DND-41 (cell line): Measurements from ENCODE around the gene MOB4.

Experiments used
- ATAC-seq: fragments of 200-7000 bp; cut with Tn5 transposase; 3 replicates; pipeline ENCODE4 v1.9.1; 2021; ENCODE audit warnings: low read depth; ENCODE audit not compliant: insufficient read depth
- DNase-seq: peaks from one replicate; pipeline ENCODE4 v3.0.0-alpha.2; 2020
- H2AFZ ChIP-seq: 2 replicates; pipeline ENCODE4 v1.6.0; 2012; ENCODE audit warnings: low read depth, low read length
- H3K27ac ChIP-seq: 2 replicates; pipeline ENCODE4 v1.5.1; 2012; ENCODE audit warnings: low read length, inconsistent platforms
- H3K27me3 ChIP-seq: fragments of 200-600 bp; sonication (generic); 2 replicates; pipeline ENCODE4 v1.6.0; 2012; ENCODE audit warnings: low read length, mild to moderate bottlenecking, inconsistent platforms; ENCODE audit not compliant: insufficient read depth, poor library complexity
- H3K36me3 ChIP-seq: 2 replicates; pipeline ENCODE4 v1.5.1; 2012; ENCODE audit warnings: low read length, inconsistent platforms; ENCODE audit not compliant: insufficient read depth
- H3K4me1 ChIP-seq: 2 replicates; pipeline ENCODE4 v1.5.1; 2012; ENCODE audit warnings: mild to moderate bottlenecking, low read length; ENCODE audit not compliant: insufficient read depth
- H3K4me2 ChIP-seq: 2 replicates; pipeline ENCODE4 v1.6.0; 2012; ENCODE audit warnings: mild to moderate bottlenecking, moderate library complexity, low read length, inconsistent platforms; ENCODE audit not compliant: insufficient read depth
- H3K4me3 ChIP-seq, 2 experiments: fragments of 200-600 bp in 1 of 2; shearing (Covaris generic) in 1 of 2; 2 replicates each; pipeline ENCODE4 v1.5.1; 2012 to 2016; ENCODE audit warnings: inconsistent platforms in 2 of 2, low read length in 2 of 2, mild to moderate bottlenecking in 2 of 2, low read depth in 1 of 2, moderate library complexity in 1 of 2
- H3K79me2 ChIP-seq: 2 replicates; pipeline ENCODE4 v1.6.0; 2012; ENCODE audit warnings: low read length, inconsistent platforms; ENCODE audit not compliant: insufficient read depth
- H3K9ac ChIP-seq: 2 replicates; pipeline ENCODE4 v1.6.0; 2012; ENCODE audit warnings: low read depth, mild to moderate bottlenecking, inconsistent platforms, low read length, moderate library complexity
- H3K9me3 ChIP-seq: 2 replicates; pipeline ENCODE4 v1.5.1; 2012; ENCODE audit warnings: low read length, moderate library complexity, mild to moderate bottlenecking, inconsistent platforms; ENCODE audit not compliant: insufficient read depth, severe bottlenecking
- H4K20me1 ChIP-seq: 2 replicates; pipeline ENCODE4 v1.6.0; 2012; ENCODE audit warnings: low read length; ENCODE audit not compliant: insufficient read depth
- EZH2 ChIP-seq: IDR thresholded peaks from 3 replicates; pipeline ENCODE4 v1.6.1; 2012; ENCODE audit warnings: borderline replicate concordance, low read depth, mild to moderate bottlenecking, moderate library complexity, low read length, inconsistent platforms; ENCODE audit not compliant: severe bottlenecking
- TF ChIP-seq, protein P1 (sequence below): IDR thresholded peaks from 2 replicates; pipeline ENCODE4 v1.5.1; 2012; ENCODE audit warnings: borderline replicate concordance, low read length, moderate library complexity, mild to moderate bottlenecking; ENCODE audit not compliant: poor library complexity, severe bottlenecking; ENCODE audit errors: extremely low read depth

Gene MOB4

DNA sequence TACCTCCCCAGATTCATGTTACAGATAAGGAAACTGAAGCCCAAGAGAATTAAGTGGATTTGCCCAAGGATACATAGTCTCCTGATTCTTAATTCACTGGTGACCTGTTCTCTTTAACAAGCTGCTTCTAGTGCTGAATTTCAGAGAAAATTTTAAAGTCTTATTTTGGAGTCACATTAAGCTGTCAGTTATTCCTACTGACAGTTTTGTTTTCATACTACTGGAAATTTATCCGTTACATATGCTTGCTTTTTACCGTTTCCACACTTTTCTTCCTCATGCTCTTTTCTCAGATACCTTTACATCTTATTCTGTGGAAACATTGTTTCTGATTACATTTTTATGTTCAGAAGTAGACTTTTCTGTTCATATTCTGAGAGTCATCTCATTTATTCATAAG lies 1.3 kb downstream of the MOB4 start:
- Histone ChIP-seq H3K4me2 (peak overlapping the region; percentile 68), H3K27me3 (no peaks in the 10 kb centered on the region), H4K20me1 (no peaks in the 10 kb centered on the region; the same call in 1 of the 2 replicates), H3K79me2 (peaks cover 72% of the 10 kb centered on the region), H3K9me3 (no peaks in the 10 kb centered on the region), H3K9ac (peak overlapping the region; percentile 80), H2AFZ (no peak overlapping the region), H3K4me1 (peaks cover 37% of the 10 kb centered on the region), H3K27ac (peak overlapping the region; percentile 89; the same call in 1 of the 2 replicates), H3K4me3 (peak overlapping the region; percentile 65 to 70), H3K36me3 (peaks cover 7% of the 10 kb centered on the region; the same call in 1 of the 2 replicates)
- TF ChIP-seq, protein P1, sequence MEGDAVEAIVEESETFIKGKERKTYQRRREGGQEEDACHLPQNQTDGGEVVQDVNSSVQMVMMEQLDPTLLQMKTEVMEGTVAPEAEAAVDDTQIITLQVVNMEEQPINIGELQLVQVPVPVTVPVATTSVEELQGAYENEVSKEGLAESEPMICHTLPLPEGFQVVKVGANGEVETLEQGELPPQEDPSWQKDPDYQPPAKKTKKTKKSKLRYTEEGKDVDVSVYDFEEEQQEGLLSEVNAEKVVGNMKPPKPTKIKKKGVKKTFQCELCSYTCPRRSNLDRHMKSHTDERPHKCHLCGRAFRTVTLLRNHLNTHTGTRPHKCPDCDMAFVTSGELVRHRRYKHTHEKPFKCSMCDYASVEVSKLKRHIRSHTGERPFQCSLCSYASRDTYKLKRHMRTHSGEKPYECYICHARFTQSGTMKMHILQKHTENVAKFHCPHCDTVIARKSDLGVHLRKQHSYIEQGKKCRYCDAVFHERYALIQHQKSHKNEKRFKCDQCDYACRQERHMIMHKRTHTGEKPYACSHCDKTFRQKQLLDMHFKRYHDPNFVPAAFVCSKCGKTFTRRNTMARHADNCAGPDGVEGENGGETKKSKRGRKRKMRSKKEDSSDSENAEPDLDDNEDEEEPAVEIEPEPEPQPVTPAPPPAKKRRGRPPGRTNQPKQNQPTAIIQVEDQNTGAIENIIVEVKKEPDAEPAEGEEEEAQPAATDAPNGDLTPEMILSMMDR, result no peak
- no peak for TF ChIP-seq EZH2
- DNase-seq, result no peak
- no peak for ATAC-seq

DNA sequence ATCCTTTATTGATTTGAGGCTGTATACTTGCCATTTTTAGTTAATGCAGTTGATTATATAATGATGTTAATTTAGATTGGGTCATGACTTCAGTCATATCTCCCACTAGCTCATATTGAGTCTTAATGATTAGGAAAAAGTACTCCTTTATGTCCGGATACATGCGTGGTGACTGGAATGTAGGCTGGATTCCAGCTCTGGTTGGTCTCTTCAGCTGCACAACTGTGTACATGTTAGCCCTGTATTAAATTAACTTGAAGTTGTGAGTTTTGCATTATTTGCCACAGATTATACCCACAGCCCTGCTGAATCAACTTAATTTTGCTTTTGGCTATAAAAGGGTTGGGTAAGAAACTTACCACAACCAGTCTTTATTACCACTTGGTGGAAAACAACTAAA lies 22.5 kb downstream of the MOB4 start:
- H4K20me1 ChIP-seq, result no peaks in the 10 kb centered on the region

DNA sequence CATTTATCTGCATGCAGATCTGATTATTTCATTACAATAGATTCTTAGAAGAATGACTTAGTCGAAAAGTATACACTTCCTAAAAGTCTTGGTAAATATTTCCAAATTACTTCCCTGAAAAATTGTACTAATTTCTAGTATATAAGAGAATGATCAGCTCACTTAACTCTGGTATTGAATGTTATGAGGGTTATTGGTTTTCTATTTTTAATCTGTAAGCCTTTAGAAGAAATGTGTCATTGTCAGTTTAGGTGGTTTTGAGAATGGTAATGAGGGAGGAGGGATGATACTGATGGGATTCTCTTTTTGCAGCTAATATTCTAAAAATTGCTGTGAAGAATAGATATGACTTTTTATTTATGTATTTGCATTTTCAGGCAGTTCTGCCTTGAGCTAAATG lies 23.9 kb downstream of the MOB4 start:
- H4K20me1 ChIP-seq, result no peaks in the 10 kb centered on the region
- no peaks in the 10 kb centered on the region for H3K4me1 ChIP-seq
- H3K36me3 ChIP-seq, result peaks cover 89% of the 10 kb centered on the region
- H3K4me3 ChIP-seq, result no peak overlapping the region
- no peak overlapping the region for H3K9ac ChIP-seq
- DNase-seq (no peak), ATAC-seq (no peak)
- H3K27ac ChIP-seq, result no peak overlapping the region
- H3K4me2 ChIP-seq, result no peak overlapping the region
- TF ChIP-seq EZH2, result no peak
- TF ChIP-seq, protein P1, result no peak
- H3K9me3 ChIP-seq, result no peaks in the 10 kb centered on the region
- no peaks in the 10 kb centered on the region for H3K27me3 ChIP-seq
- H3K79me2 ChIP-seq, result peaks cover 73% of the 10 kb centered on the region
- no peak overlapping the region for H2AFZ ChIP-seq

More for the DNA sequence above, 22.5 kb downstream of the MOB4 start:
- no peaks in the 10 kb centered on the region for H3K9me3 ChIP-seq
- H3K4me2 ChIP-seq, result no peak overlapping the region
- H3K79me2 ChIP-seq, result peaks cover 79% of the 10 kb centered on the region
- TF ChIP-seq, protein P1, result no peak
- no peak for TF ChIP-seq EZH2
- no peak overlapping the region for H3K9ac ChIP-seq
- ATAC-seq, result no peak
- H3K36me3 ChIP-seq, result peaks cover 79% of the 10 kb centered on the region
- no peaks in the 10 kb centered on the region for H3K4me1 ChIP-seq
- DNase-seq, result no peak
- H3K4me3 ChIP-seq, result no peak overlapping the region
- no peaks in the 10 kb centered on the region for H3K27me3 ChIP-seq
- no peak overlapping the region for H3K27ac ChIP-seq
- no peak overlapping the region for H2AFZ ChIP-seq

DNA sequence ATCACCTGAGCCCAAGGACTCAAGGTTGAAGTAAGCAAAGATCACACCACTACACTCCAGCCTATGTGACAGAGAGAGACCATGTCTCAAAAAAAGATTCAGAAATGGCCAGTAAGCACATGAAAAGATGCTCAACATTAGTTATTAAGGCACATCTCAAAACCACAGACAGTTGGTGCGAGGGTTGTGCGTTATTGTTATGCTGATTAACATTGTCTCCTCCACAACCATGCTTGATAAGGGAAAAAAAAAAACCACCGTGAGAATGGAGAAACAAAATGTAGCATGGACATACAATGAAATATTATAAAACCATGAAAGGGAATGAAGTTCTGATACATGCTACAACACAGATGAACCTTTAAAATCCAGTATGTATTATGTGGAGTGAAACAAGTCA lies 27.3 kb downstream of the MOB4 start:
- Histone ChIP-seq H3K4me1 (no peaks in the 10 kb centered on the region), H3K27ac (no peak overlapping the region), H2AFZ (no peak overlapping the region), H3K4me2 (no peak overlapping the region), H3K9ac (no peak overlapping the region), H3K36me3 (peaks cover 80% of the 10 kb centered on the region), H3K27me3 (no peaks in the 10 kb centered on the region), H3K79me2 (peaks cover 67% of the 10 kb centered on the region), H3K4me3 (no peak overlapping the region), H3K9me3 (no peaks in the 10 kb centered on the region), H4K20me1 (no peaks in the 10 kb centered on the region; the same call in 1 of the 2 replicates)
- no peak for DNase-seq
- no peak for ATAC-seq
- no peak for TF ChIP-seq EZH2
- TF ChIP-seq, protein P1, result no peak
